Natural killer cell (primary cell): ENCODE data around the gene FHOD3. TPM values are rescaled to one million over a fixed set of nuclear protein-coding genes. Genes with fewer than 3 reads are reported as not detected.

Experiments used
- ATAC-seq, 3 donors: fragments of 150-1000 bp in 2 of 3; fragments of 200-7000 bp in 1 of 3; cut with Tn5 transposase; 1 replicate in 1 of 3; 2 replicates in 2 of 3; pipeline ENCODE4 v1.10.0; 2021; ENCODE audit warnings: mild to moderate bottlenecking in 2 of 3, moderate library complexity in 2 of 3
- DNase-seq, 2 donors: peaks; one replicate each; pipeline versions ENCODE4 v3.0.0 to v3.0.0-alpha.2; 2013 to 2021; ENCODE audit warnings: mixed read lengths in 1 of 2
- H3K27ac ChIP-seq: one replicate; pipeline ENCODE4 v1.5.1; 2013; ENCODE audit warnings: mild to moderate bottlenecking, low read length
- H3K27me3 ChIP-seq: one replicate; pipeline ENCODE4 v1.6.1; 2013; ENCODE audit warnings: low read length; ENCODE audit not compliant: control insufficient read depth, insufficient read depth
- H3K36me3 ChIP-seq: one replicate; pipeline ENCODE4 v1.6.1; 2013; ENCODE audit warnings: low read length; ENCODE audit not compliant: control insufficient read depth, insufficient read depth
- H3K4me1 ChIP-seq: one replicate; pipeline ENCODE4 v1.6.1; 2013; ENCODE audit warnings: low read length; ENCODE audit not compliant: control insufficient read depth, insufficient read depth
- H3K4me3 ChIP-seq: one replicate; pipeline ENCODE4 v1.5.1; 2013; ENCODE audit warnings: low read length
- H3K9me3 ChIP-seq: one replicate; pipeline ENCODE4 v1.6.1; 2013; ENCODE audit warnings: low read length; ENCODE audit not compliant: control insufficient read depth, insufficient read depth
- H3K27ac Mint-ChIP-seq, 2 donors: one replicate each; pipeline ENCODE4 v1.8.0; 2022; ENCODE audit warnings: mild to moderate bottlenecking in 2 of 2, mixed read lengths in 2 of 2, moderate library complexity in 1 of 2
- H3K27me3 Mint-ChIP-seq, 2 donors: one replicate each; pipeline ENCODE4 v1.8.0; 2022; ENCODE audit warnings: low read depth in 2 of 2, mixed read lengths in 2 of 2
- H3K36me3 Mint-ChIP-seq: one replicate; pipeline ENCODE4 v1.8.0; 2022; ENCODE audit warnings: mixed read lengths
- H3K4me1 Mint-ChIP-seq, 2 donors: one replicate each; pipeline ENCODE4 v1.8.0; 2022; ENCODE audit warnings: mixed read lengths in 2 of 2
- H3K4me3 Mint-ChIP-seq: one replicate; pipeline ENCODE4 v1.8.0; 2022; ENCODE audit warnings: mild to moderate bottlenecking, moderate library complexity, mixed read lengths
- H3K9me3 Mint-ChIP-seq, 2 donors: one replicate each; pipeline ENCODE4 v1.8.0; 2022; ENCODE audit warnings: mixed read lengths in 2 of 2
- CTCF ChIP-seq: fragments of 200-600 bp; IDR thresholded peaks from one replicate; pipeline ENCODE4 v1.8.0; 2022; ENCODE audit warnings: antibody characterized with exemption
- WGBS: methylation state at CpG from one replicate; pipeline ENCODE4 v1.1.7; 2013; ENCODE audit warnings: missing lambda C conversion rate; ENCODE audit not compliant: insufficient coverage; 5-methylcytosine and 5-hydroxymethylcytosine counted together
- intact Hi-C: fragments of 100-400 bp; cut with micrococcal nuclease; formaldehyde crosslinking; loops from one replicate; pipeline ENCODE4 v1.14.2; 2022
- total RNA-seq, 4 donors: library from RNA; stranded (reverse); fragments of 120-200 nt in 1 of 4; gene quantifications; one replicate each; pipeline versions ENCODE4 v1.2.3 to v1.2.4, GENCODE V29; 2013 to 2022

The FHOD3 gene
- total RNA-seq, 3 donors from 2014 or later (not counting 1 experiment from before 2014, with no cell fraction given), result not detected

- Mint-ChIP-seq H3K9me3 (peaks cover 0 to 3% of the 10 kb centered on the region in 2 donors), H3K27me3 (peaks cover 1 to 10% of the 10 kb centered on the region in 2 donors)
- intact Hi-C loops, result no loop called here
Measured at GRCh38 chr18:36757081-36757480, 459.6 kb downstream of the FHOD3 start.

GRCh38 chr18:36757991-36758390 lies 460.5 kb downstream of the FHOD3 start:
- peaks cover 0 to 3% of the 10 kb centered on the region in 2 donors for H3K9me3 Mint-ChIP-seq
- no peaks in the 10 kb centered on the region for H3K4me1 Mint-ChIP-seq
- WGBS, result 90% methylated on average over 2 of the region's 3 CpGs
- TF ChIP-seq CTCF, result no peak
- ATAC-seq (no peak), DNase-seq (no peak)
- H3K27me3 Mint-ChIP-seq, result peaks cover 0 to 8% of the 10 kb centered on the region in 2 donors
- Histone ChIP-seq H3K4me3 (no peak overlapping the region), H3K36me3 (no peaks in the 10 kb centered on the region), H3K27ac (no peak overlapping the region), H3K9me3 (no peaks in the 10 kb centered on the region), H3K27me3 (no peaks in the 10 kb centered on the region), H3K4me1 (no peaks in the 10 kb centered on the region)
- no peak overlapping the region for H3K4me3 Mint-ChIP-seq
- intact Hi-C loops, result no loop called here
- no peaks in the 10 kb centered on the region for H3K36me3 Mint-ChIP-seq
- H3K27ac Mint-ChIP-seq, result no peak overlapping the region

More at GRCh38 chr18:36757081-36757480, 459.6 kb downstream of the FHOD3 start:
- Mint-ChIP-seq H3K27ac (no peak overlapping the region), H3K4me1 (no peaks in the 10 kb centered on the region), H3K4me3 (no peak overlapping the region), H3K36me3 (no peaks in the 10 kb centered on the region)
- DNase-seq, result no peak
- Histone ChIP-seq H3K4me1 (no peaks in the 10 kb centered on the region), H3K27ac (no peak overlapping the region), H3K9me3 (no peaks in the 10 kb centered on the region), H3K27me3 (no peaks in the 10 kb centered on the region), H3K4me3 (no peak overlapping the region), H3K36me3 (no peaks in the 10 kb centered on the region)
- TF ChIP-seq CTCF, result no peak
- WGBS, result 38% methylated on average over 1 of the region's 1 CpG
- ATAC-seq, result no peak

- intact Hi-C loops, result no loop called here
- H3K27me3 ChIP-seq, result no peaks in the 10 kb centered on the region
- H3K27ac ChIP-seq, result no peak overlapping the region
Measured at GRCh38 chr18:36758623-36759022, 461.1 kb downstream of the FHOD3 start.

More at GRCh38 chr18:36758623-36759022, 461.1 kb downstream of the FHOD3 start:
- no peaks in the 10 kb centered on the region for H3K4me1 Mint-ChIP-seq
- ATAC-seq (no peak), DNase-seq (no peak)
- no peak overlapping the region for H3K4me3 Mint-ChIP-seq
- no peak overlapping the region for H3K27ac Mint-ChIP-seq
- 87% methylated on average over 10 of the region's 10 CpGs for WGBS
- no peaks in the 10 kb centered on the region for H3K36me3 ChIP-seq
- H3K9me3 Mint-ChIP-seq, result peaks cover 0 to 3% of the 10 kb centered on the region in 2 donors
- no peaks in the 10 kb centered on the region for H3K9me3 ChIP-seq
- peaks cover 0 to 7% of the 10 kb centered on the region in 2 donors for H3K27me3 Mint-ChIP-seq
- no peak overlapping the region for H3K4me3 ChIP-seq
- TF ChIP-seq CTCF, result no peak
- H3K36me3 Mint-ChIP-seq, result no peaks in the 10 kb centered on the region
- H3K4me1 ChIP-seq, result no peaks in the 10 kb centered on the region
